HUES48 (cell line): Measurements from ENCODE around the gene FPR2.
A peak's percentile ranks its signal among the peaks of the same experiment; 100 is the strongest.
"Not testable (repeated sequence)": the region's sequence is repeated elsewhere in the genome, so short reads cannot be mapped to it uniquely, and the experiment has no call there.

ENCODE experiments used
- H3K27ac ChIP-seq: one replicate; pipeline ENCODE4 v1.7.0; 2013; ENCODE audit warnings: low read depth, low read length, inconsistent platforms
- H3K27me3 ChIP-seq: 2 replicates; pipeline ENCODE4 v1.6.1; 2013; ENCODE audit warnings: mild to moderate bottlenecking, low read length; ENCODE audit not compliant: control insufficient read depth, insufficient read depth
- H3K36me3 ChIP-seq: 2 replicates; pipeline ENCODE4 v1.6.1; 2013; ENCODE audit warnings: low read length; ENCODE audit not compliant: control insufficient read depth, insufficient read depth
- H3K4me1 ChIP-seq: 2 replicates; pipeline ENCODE4 v1.6.1; 2013; ENCODE audit warnings: mild to moderate bottlenecking, low read length; ENCODE audit not compliant: control insufficient read depth, insufficient read depth
- H3K4me3 ChIP-seq: 2 replicates; pipeline ENCODE4 v1.5.1; 2013; ENCODE audit warnings: mild to moderate bottlenecking, low read depth, low read length
- H3K9ac ChIP-seq: 2 replicates; pipeline ENCODE4 v1.6.1; 2013; ENCODE audit warnings: mild to moderate bottlenecking, low read depth, low read length, moderate library complexity
- H3K9me3 ChIP-seq: 2 replicates; pipeline ENCODE4 v1.6.1; 2013; ENCODE audit warnings: low read length; ENCODE audit not compliant: control insufficient read depth, insufficient read depth

The FPR2 gene

DNA sequence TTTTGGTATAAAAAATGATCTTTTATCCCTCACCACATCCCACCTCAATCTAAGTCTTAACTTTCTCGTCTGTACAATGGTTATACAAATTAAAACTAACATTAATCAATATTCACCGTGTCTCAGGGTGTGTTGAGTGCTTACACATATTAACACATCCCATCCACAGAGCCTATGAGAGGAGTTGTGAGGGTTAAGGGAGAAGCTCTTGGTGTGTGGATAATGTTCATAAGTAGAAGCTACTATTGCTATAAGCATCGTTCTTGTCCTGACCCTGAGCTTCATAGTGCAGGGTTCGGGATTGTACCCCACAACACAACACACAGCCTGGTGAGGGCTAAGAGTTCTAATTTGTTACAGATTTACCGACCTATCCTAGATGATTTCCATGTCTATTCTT is 36.5 kb downstream of the FPR2 start:
- H3K4me1 ChIP-seq = no peaks in the 10 kb centered on the region
- peaks cover 59% of the 10 kb centered on the region for H3K9me3 ChIP-seq
- H3K27me3 ChIP-seq = no peaks in the 10 kb centered on the region
- no peak overlapping the region for H3K4me3 ChIP-seq
- no peak overlapping the region for H3K27ac ChIP-seq
- H3K9ac ChIP-seq = no peak overlapping the region
- no peaks in the 10 kb centered on the region for H3K36me3 ChIP-seq

- H3K27me3 ChIP-seq = no peaks in the 10 kb centered on the region
- H3K4me1 ChIP-seq = no peaks in the 10 kb centered on the region
- no peak overlapping the region for H3K9ac ChIP-seq
- no peak overlapping the region for H3K27ac ChIP-seq
- no peaks in the 10 kb centered on the region for H3K36me3 ChIP-seq
- H3K4me3 ChIP-seq = no peak overlapping the region
- H3K9me3 ChIP-seq = peaks cover 63% of the 10 kb centered on the region
Measured at GRCh38 chr19:51798062-51798461, 37.1 kb downstream of the FPR2 start.

DNA sequence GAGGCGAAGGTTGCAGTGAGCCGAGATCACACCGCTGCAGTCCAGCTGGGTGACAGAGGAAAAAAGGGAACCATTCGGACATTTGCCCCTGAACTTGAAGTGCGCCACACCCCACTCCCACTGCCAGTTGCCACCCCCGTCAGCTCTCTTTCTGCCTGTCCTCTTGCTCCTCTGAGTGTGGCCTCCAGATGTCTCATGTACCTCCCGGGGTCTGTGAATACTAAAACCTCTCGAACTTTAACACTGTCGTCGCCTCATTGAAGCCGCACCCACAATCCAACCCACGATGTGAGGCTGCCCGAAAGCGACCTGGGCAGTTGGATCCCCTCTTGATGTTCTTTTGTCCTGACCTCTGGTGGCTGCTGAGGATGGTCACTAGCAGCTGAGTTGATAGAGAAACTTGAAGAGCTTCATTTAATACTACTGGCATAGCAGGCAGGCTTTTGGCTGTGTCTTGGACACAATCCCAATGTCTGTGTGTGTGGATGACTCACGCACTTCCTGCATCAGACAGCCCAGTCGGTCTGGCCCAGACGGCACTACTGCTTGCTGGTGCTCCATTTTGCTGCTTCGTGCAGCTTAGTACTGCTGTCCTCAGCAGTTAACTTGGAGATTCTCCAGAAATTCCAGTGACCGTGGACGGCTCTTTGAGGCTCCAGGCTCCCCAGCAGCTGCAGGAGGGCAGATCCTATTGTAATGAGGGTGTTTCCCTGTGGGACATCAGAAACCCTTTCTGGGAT is 38.2 kb downstream of the FPR2 start:
- no peaks in the 10 kb centered on the region for H3K4me1 ChIP-seq
- no peak overlapping the region for H3K27ac ChIP-seq
- no peaks in the 10 kb centered on the region for H3K36me3 ChIP-seq
- H3K4me3 ChIP-seq = no peak overlapping the region
- H3K9ac ChIP-seq = no peak overlapping the region
- no peaks in the 10 kb centered on the region for H3K27me3 ChIP-seq
- H3K9me3 ChIP-seq = peaks cover 58% of the 10 kb centered on the region

DNA sequence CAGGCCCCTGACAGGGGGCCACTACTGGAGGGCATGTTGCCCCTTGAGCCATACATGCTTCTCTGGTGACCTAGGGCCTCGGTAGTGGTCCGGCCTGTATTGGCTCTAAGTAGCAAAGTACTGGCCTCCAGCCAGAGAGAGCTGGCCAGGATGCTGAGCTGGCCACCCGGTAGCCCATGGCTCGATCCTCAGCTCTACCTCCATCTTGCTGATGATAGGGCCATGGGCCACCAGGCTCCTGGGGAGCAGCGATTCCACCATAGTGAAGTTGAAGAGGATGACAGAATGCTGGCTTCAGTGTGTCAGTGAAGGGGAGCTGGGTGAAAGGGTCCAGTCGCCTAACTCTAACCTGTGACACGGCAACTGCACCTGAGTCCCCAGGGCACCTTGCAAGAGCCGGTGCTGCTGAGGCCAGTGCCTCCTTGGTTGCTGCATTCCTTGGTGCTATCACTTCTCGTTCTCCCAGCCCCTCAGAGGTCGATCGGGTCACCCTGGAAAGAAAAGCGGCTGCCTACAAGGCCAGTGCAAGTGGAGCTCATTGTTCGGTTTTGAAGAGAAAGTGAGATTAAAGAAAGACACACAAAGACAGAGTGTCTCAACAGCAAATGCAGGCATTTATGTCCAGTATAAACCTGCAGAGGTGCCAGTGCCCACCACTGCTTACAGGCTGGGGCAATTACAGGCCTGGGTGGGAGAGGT is 38.9 kb downstream of the FPR2 start:
- Histone ChIP-seq H3K9ac (no peak overlapping the region), H3K9me3 (peaks cover 55% of the 10 kb centered on the region), H3K4me3 (no peak overlapping the region), H3K27me3 (no peaks in the 10 kb centered on the region), H3K27ac (no peak overlapping the region), H3K36me3 (no peaks in the 10 kb centered on the region), H3K4me1 (no peaks in the 10 kb centered on the region)

GRCh38 chr19:51800473-51801244 is 39.7 kb downstream of the FPR2 start:
- Histone ChIP-seq H3K9me3 (peaks cover 51% of the 10 kb centered on the region), H3K27ac (no peak overlapping the region), H3K36me3 (no peaks in the 10 kb centered on the region), H3K27me3 (no peaks in the 10 kb centered on the region), H3K4me1 (no peaks in the 10 kb centered on the region), H3K4me3 (no peak overlapping the region), H3K9ac (no peak overlapping the region)

DNA sequence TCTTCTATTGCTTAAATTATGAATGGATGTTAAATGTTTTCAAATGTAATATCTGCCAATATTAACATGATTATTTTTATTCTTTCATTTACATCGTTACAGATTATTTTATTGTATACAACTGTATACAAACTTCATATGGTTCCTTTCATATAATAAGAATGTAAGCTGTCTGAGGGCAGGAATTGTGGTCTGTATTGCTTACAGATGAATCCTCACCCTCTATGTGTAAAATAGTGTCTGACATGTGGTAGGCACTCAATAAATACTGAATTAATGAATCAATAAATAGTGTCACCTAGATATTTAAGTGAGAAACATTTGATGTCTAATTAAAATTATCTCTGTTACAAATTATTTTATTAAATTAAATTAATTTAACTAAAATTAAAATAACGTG is 41.8 kb downstream of the FPR2 start:
- Histone ChIP-seq H3K36me3 (no peaks in the 10 kb centered on the region), H3K4me1 (peaks cover 5% of the 10 kb centered on the region; the same call in 1 of the 2 replicates), H3K4me3 (no peak overlapping the region), H3K27me3 (no peaks in the 10 kb centered on the region), H3K27ac (no peak overlapping the region), H3K9ac (no peak overlapping the region), H3K9me3 (peaks cover 47% of the 10 kb centered on the region)

- no peak overlapping the region for H3K4me3 ChIP-seq
- H3K4me1 ChIP-seq = peaks cover 5% of the 10 kb centered on the region; the same call in 1 of the 2 replicates
Measured at GRCh38 chr19:51803519-51803918, 42.5 kb downstream of the FPR2 start.

GRCh38 chr19:51803967-51804366 is 43.0 kb downstream of the FPR2 start:
- no peaks in the 10 kb centered on the region for H3K27me3 ChIP-seq
- H3K36me3 ChIP-seq = no peaks in the 10 kb centered on the region
- no peak overlapping the region for H3K4me3 ChIP-seq
- H3K9ac ChIP-seq = no peak overlapping the region
- peaks cover 5% of the 10 kb centered on the region; the same call in 1 of the 2 replicates for H3K4me1 ChIP-seq
- H3K27ac ChIP-seq = no peak overlapping the region
- peaks cover 45% of the 10 kb centered on the region for H3K9me3 ChIP-seq

More at GRCh38 chr19:51803519-51803918, 42.5 kb downstream of the FPR2 start:
- H3K9ac ChIP-seq = no peak overlapping the region
- H3K9me3 ChIP-seq = peaks cover 43% of the 10 kb centered on the region
- H3K27me3 ChIP-seq = no peaks in the 10 kb centered on the region
- no peak overlapping the region for H3K27ac ChIP-seq
- H3K36me3 ChIP-seq = no peaks in the 10 kb centered on the region

- not testable (repeated sequence) for H3K27ac ChIP-seq, H3K4me1 ChIP-seq, H3K4me3 ChIP-seq, H3K36me3 ChIP-seq, H3K9ac ChIP-seq, H3K27me3 ChIP-seq
- H3K9me3 ChIP-seq = peaks cover 37% of the 10 kb centered on the region
Measured at GRCh38 chr19:51804789-51805188, 43.8 kb downstream of the FPR2 start.

GRCh38 chr19:51805396-51805795 is 44.4 kb downstream of the FPR2 start:
- H3K27me3 ChIP-seq, H3K9ac ChIP-seq, H3K27ac ChIP-seq, H3K36me3 ChIP-seq, H3K4me1 ChIP-seq, H3K4me3 ChIP-seq: not testable (repeated sequence)
- H3K9me3 ChIP-seq = peaks cover 33% of the 10 kb centered on the region; the same call in 1 of the 2 replicates

DNA sequence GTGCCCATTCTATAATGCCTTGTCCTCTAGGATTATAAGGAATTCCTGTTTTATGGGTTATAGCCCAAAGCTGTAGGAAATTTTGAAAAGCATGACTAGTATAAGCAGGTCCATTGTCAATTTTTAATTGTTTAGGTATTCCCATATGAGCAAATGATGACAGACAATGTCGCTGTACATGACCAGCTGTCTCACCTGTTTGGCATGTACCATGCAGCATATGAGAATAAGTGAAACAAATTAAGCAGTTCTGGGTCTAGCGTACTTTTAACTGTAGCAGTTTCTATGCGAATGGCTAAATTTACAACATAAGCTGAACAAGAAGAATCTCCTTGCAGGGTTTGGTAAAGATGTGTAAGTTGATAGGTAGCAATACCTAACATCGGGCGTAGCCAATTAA is 45.6 kb downstream of the FPR2 start:
- not testable (repeated sequence) for H3K27me3 ChIP-seq, H3K9ac ChIP-seq, H3K36me3 ChIP-seq, H3K4me1 ChIP-seq, H3K27ac ChIP-seq
- Histone ChIP-seq H3K4me3 (peak overlapping the region; percentile 17; the same call in 1 of the 2 replicates), H3K9me3 (peaks cover 37% of the 10 kb centered on the region; the same call in 1 of the 2 replicates)
